GM18499 (cell line): ENCODE results near the gene GSTCD.
"Not testable (repeated sequence)": the region's sequence is repeated elsewhere in the genome, so short reads cannot be mapped to it uniquely, and the experiment has no call there.

ENCODE experiments used
- ATAC-seq: cut with Tn5 transposase; IDR thresholded peaks from one replicate; pipeline ENCODE4 v1.9.1; 2021; ENCODE audit warnings: moderate number of reproducible peaks; ENCODE audit not compliant: insufficient read depth, unreplicated experiment

Gene GSTCD

GRCh38 chr4:105714932-105715331, 6.3 kb downstream of the GSTCD start:
- ATAC-seq = no peak

GRCh38 chr4:105715692-105716278, 7.2 kb downstream of the GSTCD start:
- no peak for ATAC-seq

DNA sequence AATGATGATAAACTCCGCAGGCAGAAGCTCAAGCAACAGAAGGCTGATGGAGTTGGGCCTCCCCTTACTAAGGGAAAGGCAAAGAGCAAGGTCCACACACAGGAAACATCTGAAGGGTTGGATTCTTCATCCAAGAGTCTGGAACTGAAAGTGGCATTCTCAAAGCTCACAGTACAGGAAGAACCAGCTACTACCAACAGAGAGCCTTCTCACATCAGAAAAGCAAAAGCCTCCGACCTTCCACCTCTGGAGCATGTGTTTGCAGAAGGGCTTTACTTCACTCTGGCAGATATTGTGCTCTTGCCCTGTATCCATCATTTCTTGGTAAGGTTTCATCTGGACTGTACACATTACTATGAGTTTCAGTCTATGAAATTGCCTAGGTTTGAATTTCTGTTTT, 10.6 kb downstream of the GSTCD start:
- ATAC-seq = no peak

DNA sequence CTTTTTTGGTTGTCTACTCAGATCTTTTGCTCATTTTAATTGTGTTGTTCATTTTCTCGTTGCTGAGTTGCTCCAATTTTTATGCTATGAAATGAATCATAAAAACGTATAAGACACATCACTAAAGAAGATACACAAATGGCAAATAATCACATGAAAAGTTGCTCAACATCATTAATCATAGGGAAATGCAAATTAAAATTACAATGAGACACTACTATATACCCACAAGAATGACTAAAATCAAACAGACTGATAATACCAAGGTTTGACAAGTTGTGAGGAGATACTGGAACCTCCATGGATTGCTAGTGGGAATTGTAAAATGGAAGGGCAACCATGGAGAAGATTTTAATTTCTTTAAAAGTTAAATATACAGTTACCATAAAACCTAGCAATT, 17.0 kb downstream of the GSTCD start:
- no peak for ATAC-seq

- ATAC-seq = not testable (repeated sequence)
Measured at GRCh38 chr4:105729895-105730294, 21.3 kb downstream of the GSTCD start.

- ATAC-seq = not testable (repeated sequence)
Measured at GRCh38 chr4:105735217-105735616, 26.6 kb downstream of the GSTCD start.

GRCh38 chr4:105741548-105741947, 33.0 kb downstream of the GSTCD start:
- no peak for ATAC-seq

GRCh38 chr4:105748222-105748621, 39.6 kb downstream of the GSTCD start:
- ATAC-seq = no peak

DNA sequence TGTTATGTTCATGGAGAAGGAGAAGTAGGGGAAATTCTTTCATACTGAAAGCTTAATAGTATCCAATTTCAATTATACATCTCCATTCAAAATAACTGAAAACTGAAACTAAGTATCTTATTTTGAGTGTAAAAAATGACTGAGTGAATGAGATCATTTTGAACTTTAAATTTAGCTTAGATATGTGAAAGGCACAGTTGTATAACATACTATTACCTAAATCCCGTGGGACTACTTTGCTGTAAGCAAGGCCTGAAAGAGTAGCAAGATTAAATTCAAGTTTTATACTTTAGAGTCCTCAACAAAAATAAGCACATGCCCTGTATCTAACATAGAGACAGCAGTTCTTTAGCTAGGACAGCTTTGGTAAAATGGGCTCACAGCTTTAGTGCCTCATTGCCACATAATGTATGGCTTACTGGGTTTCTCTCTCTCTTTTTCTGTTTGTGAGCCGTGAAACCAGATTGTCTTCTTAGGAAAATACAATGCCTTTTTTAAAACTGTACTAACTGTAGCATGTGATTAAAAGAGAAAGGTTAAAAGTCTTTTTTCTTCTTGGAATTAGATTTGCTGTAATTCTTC, 43.2 kb downstream of the GSTCD start:
- no peak for ATAC-seq

GRCh38 chr4:105753361-105753760, 44.8 kb downstream of the GSTCD start:
- ATAC-seq = no peak

- ATAC-seq = no peak
Measured at GRCh38 chr4:105755375-105755774, 46.8 kb downstream of the GSTCD start.

- ATAC-seq = no peak
Measured at GRCh38 chr4:105758958-105759357, 50.4 kb downstream of the GSTCD start.

GRCh38 chr4:105765690-105766407, 57.3 kb downstream of the GSTCD start:
- ATAC-seq = no peak

GRCh38 chr4:105767579-105767978, 59.0 kb downstream of the GSTCD start:
- ATAC-seq = no peak

- ATAC-seq = not testable (repeated sequence)
Measured at GRCh38 chr4:105770524-105770923, 61.9 kb downstream of the GSTCD start.

DNA sequence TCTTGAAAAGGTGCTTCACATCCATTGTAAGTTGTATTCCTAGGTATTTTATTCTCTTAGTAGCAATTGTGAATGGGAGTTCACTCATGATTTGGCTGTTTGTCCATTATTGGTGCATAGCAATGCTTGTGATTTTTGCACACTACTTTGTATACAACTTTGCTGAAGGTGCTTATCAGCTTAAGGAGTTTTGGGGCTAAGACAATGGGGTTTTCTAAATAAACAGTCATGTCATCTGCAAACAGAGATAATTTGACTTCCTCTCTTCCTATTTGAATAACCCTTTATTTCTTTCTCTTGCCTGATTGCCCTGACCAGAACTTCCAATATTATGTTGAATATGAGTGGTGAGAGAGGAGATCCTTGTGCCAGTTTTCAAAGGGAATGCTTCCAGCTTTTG, 63.5 kb downstream of the GSTCD start:
- ATAC-seq = not testable (repeated sequence)

DNA sequence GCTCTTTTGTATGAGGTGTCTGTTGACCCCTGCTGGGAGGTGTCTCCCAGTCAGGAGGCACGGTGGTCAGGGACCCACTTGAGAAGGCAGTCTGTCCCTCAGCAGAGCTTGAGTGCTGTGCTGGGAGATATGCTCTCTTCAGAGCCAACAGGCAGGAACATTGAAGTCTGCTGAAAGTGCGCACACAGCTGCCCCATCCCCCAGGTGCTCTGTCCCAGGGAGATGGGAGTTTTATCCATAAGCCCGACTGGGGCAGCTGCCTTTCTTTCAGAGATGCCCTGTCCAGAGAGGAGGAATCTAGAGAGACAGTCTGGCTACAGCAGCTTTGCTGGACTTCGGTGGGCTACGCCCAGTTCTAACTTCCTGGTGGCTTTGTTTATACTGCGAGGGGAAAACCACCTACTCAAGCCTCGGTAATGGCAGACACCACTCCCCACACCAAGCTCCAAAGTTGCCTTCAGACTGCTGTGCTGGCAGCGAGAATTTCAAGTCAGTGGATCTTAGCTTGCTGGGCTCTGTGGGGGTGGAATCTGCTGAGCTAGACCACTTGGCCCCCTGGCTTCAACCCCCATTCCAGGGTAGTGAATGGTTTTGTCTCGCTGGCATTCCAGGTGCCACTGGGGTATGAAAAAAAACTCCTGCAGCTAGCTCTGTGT, 67.3 kb downstream of the GSTCD start:
- ATAC-seq = not testable (repeated sequence)

GRCh38 chr4:105780176-105780575, 71.6 kb downstream of the GSTCD start:
- ATAC-seq = no peak

DNA sequence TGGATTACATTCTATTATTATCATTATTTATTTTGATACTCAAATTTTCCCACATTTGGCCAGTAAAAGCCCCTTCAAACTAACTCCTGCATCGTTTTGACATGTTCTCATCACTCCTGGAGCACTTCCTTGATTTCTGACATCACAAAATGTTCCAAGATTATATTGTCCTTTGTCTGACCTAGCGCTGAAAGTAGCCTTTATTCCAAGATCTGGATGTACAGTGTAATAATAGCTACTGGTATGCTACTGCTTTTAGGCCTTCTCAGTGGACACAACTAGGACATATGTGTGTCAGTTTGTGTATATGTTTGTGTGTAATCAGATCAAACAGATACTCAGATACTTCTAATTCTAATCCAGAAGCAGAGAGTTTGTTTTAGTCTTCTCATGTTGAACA, 76.2 kb downstream of the GSTCD start:
- no peak for ATAC-seq

GRCh38 chr4:105785792-105786191, 77.2 kb downstream of the GSTCD start:
- no peak for ATAC-seq

DNA sequence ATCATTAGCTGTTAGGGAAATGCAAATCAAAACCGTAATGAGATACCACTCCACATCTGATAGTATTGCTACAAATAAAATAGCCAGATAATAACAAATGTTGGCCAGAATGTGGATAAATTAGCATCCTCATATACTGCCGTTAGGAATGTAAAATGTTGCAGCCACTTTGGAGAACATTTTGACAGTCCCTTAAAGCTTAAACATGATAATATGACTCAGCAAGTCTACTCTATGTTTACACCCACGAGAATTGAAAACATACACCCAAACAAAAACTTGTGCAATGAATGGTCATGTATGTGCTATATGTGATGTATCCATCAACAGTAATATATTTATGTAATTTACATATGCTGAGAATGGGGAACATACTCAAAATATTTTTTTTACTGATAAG, 78.2 kb downstream of the GSTCD start:
- no peak for ATAC-seq
